Small intestine (tissue), 7 donors: ENCODE measurements around the gene COPG1. TPM values are rescaled to one million over a fixed set of nuclear protein-coding genes. Genes with fewer than 3 reads are reported as not detected.
A peak's percentile ranks its signal among the peaks of the same experiment; 100 is the strongest.
"Not testable (repeated sequence)": the region's sequence is repeated elsewhere in the genome, so short reads cannot be mapped to it uniquely, and the experiment has no call there.

Experiments
- DNase-seq, 2 donors: peaks; one replicate each; pipeline versions ENCODE4 v3.0.0 to v3.0.0-alpha.2; 2013
- FAIRE-seq: peaks from 2 replicates; lab custom pipeline; 2012; peaks lifted over from hg19 to GRCh38; lab: Jason Lieb, UNC
- H3K27ac ChIP-seq, 3 donors: one replicate each; pipeline ENCODE4 v1.5.1; 2013; ENCODE audit warnings: low read length in 2 of 3, mild to moderate bottlenecking in 2 of 3, control low read depth in 1 of 3, inconsistent platforms in 1 of 3, low read depth in 1 of 3, moderate library complexity in 1 of 3
- H3K27me3 ChIP-seq, 3 donors: one replicate each; pipeline ENCODE4 v1.6.1; 2013; ENCODE audit warnings: low read length in 3 of 3, inconsistent platforms in 1 of 3; ENCODE audit not compliant: control insufficient read depth in 3 of 3, insufficient read depth in 3 of 3
- H3K36me3 ChIP-seq, 3 donors: one replicate each; pipeline ENCODE4 v1.6.1; 2013; ENCODE audit warnings: low read length in 3 of 3, inconsistent platforms in 1 of 3, low read depth in 1 of 3, mild to moderate bottlenecking in 1 of 3, moderate library complexity in 1 of 3; ENCODE audit not compliant: control insufficient read depth in 3 of 3, insufficient read depth in 2 of 3
- H3K4me1 ChIP-seq, 3 donors: one replicate each; pipeline ENCODE4 v1.6.1; 2013; ENCODE audit warnings: low read length in 2 of 3, inconsistent platforms in 1 of 3, low read depth in 1 of 3, mild to moderate bottlenecking in 1 of 3, moderate library complexity in 1 of 3; ENCODE audit not compliant: control insufficient read depth in 3 of 3, insufficient read depth in 2 of 3
- H3K4me3 ChIP-seq, 3 donors: one replicate each; pipeline ENCODE4 v1.5.1; 2013; ENCODE audit warnings: low read length in 3 of 3, control low read depth in 1 of 3, inconsistent platforms in 1 of 3, low read depth in 1 of 3, mild to moderate bottlenecking in 1 of 3, moderate library complexity in 1 of 3
- H3K9me3 ChIP-seq, 2 donors: one replicate each; pipeline ENCODE4 v1.6.1; 2013; ENCODE audit warnings: low read depth in 1 of 2, low read length in 1 of 2; ENCODE audit not compliant: control insufficient read depth in 2 of 2, insufficient read depth in 1 of 2
- WGBS, 3 donors: extraction: QIAGEN DNeasy Blood & Tissue Kit; methylation state at CpG; one replicate each; pipeline ENCODE4 v1.1.7; 2013; 5-methylcytosine and 5-hydroxymethylcytosine counted together
- polyA plus RNA-seq, 4 donors: library from polyadenylated mRNA; stranded (reverse) in 3 of 4; unstranded in 1 of 4; fragments of 200-250 nt in 3 of 4; fragments of 120-200 nt in 1 of 4; gene quantifications; one replicate each; pipeline versions ENCODE4 v1.2.1 to v1.2.3, GENCODE V29; 2013
- donor health status: healthy with polysubstance abuse.
- donor health status: control.
- donor health status: control.
- donor health status: Bipolar disorder and iron deficiency.
- donor health status: healthy.

COPG1 gene
- polyA plus RNA-seq, 4 donors: 112 to 145 (median 135) TPM

- Histone ChIP-seq H3K27ac (no peak overlapping the region), H3K9me3 (no peaks in the 10 kb centered on the region), H3K27me3 (no peaks in the 10 kb centered on the region), H3K36me3 (peaks cover 40 to 86% (median 40%) of the 10 kb centered on the region in 3 donors), H3K4me3 (no peak overlapping the region), H3K4me1 (no peaks in the 10 kb centered on the region)
- FAIRE-seq (no peak), DNase-seq (no peak)
- 85 to 94% (median 92%) methylated on average over 6 of the region's 6 CpGs for WGBS, 3 donors
Observed at GRCh38 chr3:129263161-129263910, 13.9 kb downstream of the COPG1 start.

- H3K4me1 ChIP-seq, FAIRE-seq, H3K27ac ChIP-seq, H3K4me3 ChIP-seq, DNase-seq, H3K9me3 ChIP-seq, H3K27me3 ChIP-seq: not testable (repeated sequence)
- peaks cover 37 to 84% (median 56%) of the 10 kb centered on the region in 3 donors for H3K36me3 ChIP-seq
- 83 to 95% (median 93%) methylated on average over 6 of the region's 6 CpGs for WGBS, 3 donors
Observed at GRCh38 chr3:129264994-129265393, 15.6 kb downstream of the COPG1 start.

GRCh38 chr3:129266651-129267050 lies 17.2 kb downstream of the COPG1 start:
- Histone ChIP-seq H3K4me1 (no peaks in the 10 kb centered on the region), H3K27ac (no peak overlapping the region), H3K4me3 (no peak overlapping the region), H3K27me3 (no peaks in the 10 kb centered on the region), H3K36me3 (peaks cover 33 to 78% (median 58%) of the 10 kb centered on the region in 3 donors), H3K9me3 (no peaks in the 10 kb centered on the region)
- DNase-seq (no peak), FAIRE-seq (no peak)
- 80 to 92% (median 92%) methylated on average over 4 of the region's 4 CpGs for WGBS, 3 donors

- H3K36me3 ChIP-seq: peaks cover 30 to 78% (median 65%) of the 10 kb centered on the region in 3 donors
- FAIRE-seq (no peak), DNase-seq (no peak)
- WGBS, 3 donors: 94 to 96% (median 96%) methylated on average over 4 of the region's 4 CpGs
- H3K27me3 ChIP-seq: no peaks in the 10 kb centered on the region
- no peaks in the 10 kb centered on the region for H3K9me3 ChIP-seq
- no peak overlapping the region for H3K4me3 ChIP-seq
- no peak overlapping the region for H3K27ac ChIP-seq
- no peaks in the 10 kb centered on the region for H3K4me1 ChIP-seq
Observed at GRCh38 chr3:129268396-129268795, 19.0 kb downstream of the COPG1 start.

GRCh38 chr3:129271674-129272073 lies 22.3 kb downstream of the COPG1 start:
- FAIRE-seq (no peak), DNase-seq (no peak)
- 95 to 97% (median 96%) methylated on average over 11 of the region's 11 CpGs for WGBS, 3 donors
- Histone ChIP-seq H3K27me3 (no peaks in the 10 kb centered on the region), H3K27ac (no peak overlapping the region), H3K4me3 (no peak overlapping the region), H3K9me3 (no peaks in the 10 kb centered on the region), H3K36me3 (peaks cover 24 to 66% (median 58%) of the 10 kb centered on the region in 3 donors), H3K4me1 (no peaks in the 10 kb centered on the region)

GRCh38 chr3:129276385-129276784 lies 27.0 kb downstream of the COPG1 start:
- 53 to 81% (median 61%) methylated on average over 2 of the region's 2 CpGs for WGBS, 3 donors
- no peak overlapping the region for H3K4me3 ChIP-seq
- peaks cover 1 to 17% (median 6%) of the 10 kb centered on the region in 3 donors for H3K4me1 ChIP-seq
- DNase-seq (no peak), FAIRE-seq (no peak)
- H3K36me3 ChIP-seq: peaks cover 12 to 52% (median 22%) of the 10 kb centered on the region in 3 donors
- H3K27me3 ChIP-seq: no peaks in the 10 kb centered on the region
- H3K27ac ChIP-seq: no peak overlapping the region
- no peaks in the 10 kb centered on the region for H3K9me3 ChIP-seq

GRCh38 chr3:129277829-129278271 lies 28.4 kb downstream of the COPG1 start:
- Histone ChIP-seq H3K9me3 (no peaks in the 10 kb centered on the region), H3K36me3 (peaks cover 6 to 39% (median 12%) of the 10 kb centered on the region in 3 donors), H3K4me1 (peaks cover 5 to 20% (median 8%) of the 10 kb centered on the region in 3 donors), H3K27ac (peak overlapping the region; percentile 89 to 97 (median 97)), H3K4me3 (peak overlapping the region in 1 of 3 donors; percentile 92), H3K27me3 (no peaks in the 10 kb centered on the region)
- WGBS, 3 donors: 68 to 74% (median 72%) methylated on average over 11 of the region's 11 CpGs
- FAIRE-seq: no peak
- no peak for DNase-seq

- DNase-seq (peak; percentile 93 to 96), FAIRE-seq (no peak)
- whole genome bisulfite sequencing, 3 donors: 1% methylated on average over 35 to 44 of the region's 44 CpGs
- no peaks in the 10 kb centered on the region for H3K27me3 ChIP-seq
- H3K27ac ChIP-seq: peak within 1 kb of the TSS; percentile 89 to 97 (median 97)
- H3K9me3 ChIP-seq: no peaks in the 10 kb centered on the region
- H3K36me3 ChIP-seq: peaks cover 6 to 41% (median 12%) of the 10 kb centered on the region in 3 donors
- H3K4me3 ChIP-seq: peak within 1 kb of the TSS; percentile 78 to 92 (median 85)
- peaks cover 5 to 20% (median 8%) of the 10 kb centered on the region in 3 donors for H3K4me1 ChIP-seq
Observed at GRCh38 chr3:129278439-129278965, 29.1 kb downstream of the COPG1 start, which contains the start of gene HMCES. HMCES (plus strand) TSS chr3:129278870; CDS start chr3:129279733, 863 bp downstream.
